ENCODE data around the gene CD96. TPM values are rescaled to one million over a fixed set of nuclear protein-coding genes. Genes with fewer than 3 reads are reported as not detected.

Gene CD96
- total RNA-seq, 1 experiment from 2014 or later: 0.59 TPM

DNA sequence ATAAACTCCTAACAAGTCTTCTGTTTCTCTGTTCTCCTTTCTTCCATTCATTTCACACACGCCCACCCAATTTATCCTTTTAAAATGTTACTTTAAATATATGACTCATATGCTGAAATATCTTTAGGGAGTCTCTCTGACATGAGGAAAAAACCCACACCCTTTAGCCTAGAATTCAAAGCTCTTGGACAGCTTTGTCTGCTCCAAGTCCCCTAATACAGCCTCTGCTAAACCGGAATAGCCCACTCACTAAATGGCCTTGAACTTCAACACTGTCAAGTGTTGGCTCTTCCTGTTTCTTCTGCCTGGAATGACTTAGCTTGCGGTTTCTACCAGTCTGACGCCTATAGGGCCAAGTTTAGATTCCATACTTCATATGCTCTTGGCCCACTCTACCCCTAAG, 3.3 kb upstream of the CD96 start:
- no peak overlapping the region for H3K4me3 ChIP-seq (ENCODE audit: low read depth, low read length)
- H3K4me1 ChIP-seq: peaks cover 14% of the 10 kb centered on the region; the same call in 1 of the 2 replicates
- H3K36me3 ChIP-seq (ENCODE audit: control insufficient read depth, insufficient read depth, low read length): no peaks in the 10 kb centered on the region
- CTCF ChIA-PET: no interaction called here
- no peak for TF ChIP-seq CTCF (IDR thresholded peaks at IDR 0.05; ENCODE audit: insufficient read depth in 1 of 2, low read depth in 1 of 2, low read length in 1 of 2, severe bottlenecking in 1 of 2, unreplicated experiment in 1 of 2)
- Mint-ChIP-seq H3K4me3 (ENCODE audit: unreplicated experiment) (no peak overlapping the region), H3K36me3 (ENCODE audit: insufficient read depth, unreplicated experiment) (no peaks in the 10 kb centered on the region), H3K27me3 (ENCODE audit: insufficient read depth, unreplicated experiment) (no peaks in the 10 kb centered on the region), H3K9me3 (ENCODE audit: unreplicated experiment) (no peaks in the 10 kb centered on the region), H3K27ac (ENCODE audit: unreplicated experiment) (no peak overlapping the region), H3K4me1 (ENCODE audit: low read depth, unreplicated experiment) (peaks cover 11% of the 10 kb centered on the region)
- intact Hi-C loops (cut with micrococcal nuclease; ENCODE audit: unreplicated experiment): loop anchor here (1.0 to 10.0 kb wide), 5 partner anchors 104 to 526 kb away; no protein-coding TSS in a partner anchor
- POLR2A ChIA-PET: no interaction called here
- H3K27me3 ChIP-seq (replicated peaks; ENCODE audit: control insufficient read depth, insufficient read depth, low read length): no peaks in the 10 kb centered on the region
- BruUV-seq (replicated peaks): no TSS peak
- DNase-seq: no peak
- no peaks in the 10 kb centered on the region for H3K9me3 ChIP-seq

DNA sequence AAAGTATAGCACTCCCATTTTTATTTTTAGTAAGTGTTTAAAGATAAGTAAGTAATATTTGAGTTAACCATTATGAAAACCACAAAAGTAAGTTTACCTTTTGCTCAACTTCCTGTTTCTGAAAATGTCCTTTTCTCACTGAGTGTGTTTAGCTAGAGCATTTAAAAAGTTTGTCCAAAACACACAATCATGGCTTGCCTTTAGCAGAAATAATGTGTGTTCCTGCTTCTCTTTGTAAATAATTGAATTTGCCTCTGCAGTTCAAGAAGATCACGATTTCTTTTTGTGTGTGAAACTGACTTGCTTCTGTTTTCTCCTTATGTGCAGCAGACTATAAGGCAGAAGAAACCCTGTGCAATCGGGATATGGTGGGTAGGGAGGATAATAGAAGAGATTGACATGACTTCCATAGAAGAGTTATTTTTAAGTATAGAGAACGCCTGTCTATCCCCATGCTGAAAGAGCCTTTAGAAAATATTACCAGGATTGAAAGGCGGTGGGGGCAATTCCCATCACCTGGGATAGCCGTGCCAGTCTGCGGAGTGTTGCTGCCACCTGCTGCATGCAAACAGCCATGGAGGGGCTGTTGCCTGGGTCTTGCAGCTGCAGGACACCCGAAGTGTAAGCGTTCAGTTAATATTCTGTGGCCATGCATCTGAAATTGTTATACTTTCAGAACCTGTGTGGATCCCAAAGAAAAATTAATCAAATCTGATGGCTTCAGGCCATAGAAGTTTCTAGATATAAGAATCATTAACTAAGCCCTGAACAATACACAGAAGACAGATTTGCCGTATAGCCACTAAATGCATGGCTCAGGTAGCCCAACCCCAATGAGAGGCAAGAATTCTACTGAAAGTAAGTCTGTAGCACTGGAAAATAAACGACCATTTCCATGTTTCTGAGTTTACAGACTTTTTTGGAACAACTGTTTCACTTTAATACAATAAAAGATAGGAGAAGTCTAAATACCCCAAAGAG, 2.4 kb upstream of the CD96 start:
- Mint-ChIP-seq H3K27me3 (ENCODE audit: insufficient read depth, unreplicated experiment) (no peaks in the 10 kb centered on the region), H3K9me3 (ENCODE audit: unreplicated experiment) (no peaks in the 10 kb centered on the region), H3K4me1 (ENCODE audit: low read depth, unreplicated experiment) (peaks cover 11% of the 10 kb centered on the region), H3K36me3 (ENCODE audit: insufficient read depth, unreplicated experiment) (no peaks in the 10 kb centered on the region), H3K27ac (ENCODE audit: unreplicated experiment) (no peak overlapping the region), H3K4me3 (ENCODE audit: unreplicated experiment) (no peak overlapping the region)
- intact Hi-C loops (cut with micrococcal nuclease; ENCODE audit: unreplicated experiment): loop anchor here (1.0 to 10.0 kb wide), 6 partner anchors 105 to 527 kb away; partner anchors contain the start of gene NECTIN3
- Histone ChIP-seq H3K36me3 (ENCODE audit: control insufficient read depth, insufficient read depth, low read length) (no peaks in the 10 kb centered on the region), H3K27me3 (replicated peaks; ENCODE audit: control insufficient read depth, insufficient read depth, low read length) (no peaks in the 10 kb centered on the region), H3K4me3 (ENCODE audit: low read depth, low read length) (no peak overlapping the region), H3K4me1 (peaks cover 14% of the 10 kb centered on the region; the same call in 1 of the 2 replicates), H3K9me3 (no peaks in the 10 kb centered on the region)
- CTCF ChIA-PET: interaction anchor here (0.9 kb wide), 1 partner anchor 84 kb away, joined by 4 read pairs; no protein-coding TSS in a partner anchor
- no TSS peak for BruUV-seq (replicated peaks)
- POLR2A ChIA-PET: no interaction called here
- peak; percentile 80 to 85 for TF ChIP-seq CTCF (IDR thresholded peaks at IDR 0.05; ENCODE audit: insufficient read depth in 1 of 2, low read depth in 1 of 2, low read length in 1 of 2, severe bottlenecking in 1 of 2, unreplicated experiment in 1 of 2)
- DNase-seq: peak; percentile 72 to 73

GRCh38 chr3:111541391-111541790, 606 bp upstream of the CD96 start:
- no peak for DNase-seq
- ChIA-PET CTCF (no interaction called here), POLR2A (no interaction called here)
- BruUV-seq (replicated peaks): no TSS peak
- Mint-ChIP-seq H3K27ac (ENCODE audit: unreplicated experiment) (no peak overlapping the region), H3K4me1 (ENCODE audit: low read depth, unreplicated experiment) (peaks cover 11% of the 10 kb centered on the region), H3K9me3 (ENCODE audit: unreplicated experiment) (no peaks in the 10 kb centered on the region), H3K27me3 (ENCODE audit: insufficient read depth, unreplicated experiment) (no peaks in the 10 kb centered on the region), H3K36me3 (ENCODE audit: insufficient read depth, unreplicated experiment) (no peaks in the 10 kb centered on the region), H3K4me3 (ENCODE audit: unreplicated experiment) (no peak overlapping the region)
- no peaks in the 10 kb centered on the region for H3K36me3 ChIP-seq (ENCODE audit: control insufficient read depth, insufficient read depth, low read length)
- H3K4me1 ChIP-seq: peaks cover 19% of the 10 kb centered on the region
- no peaks in the 10 kb centered on the region for H3K27me3 ChIP-seq (replicated peaks; ENCODE audit: control insufficient read depth, insufficient read depth, low read length)
- no peak overlapping the region for H3K4me3 ChIP-seq (ENCODE audit: low read depth, low read length)
- TF ChIP-seq CTCF (IDR thresholded peaks at IDR 0.05; ENCODE audit: insufficient read depth in 1 of 2, low read depth in 1 of 2, low read length in 1 of 2, severe bottlenecking in 1 of 2, unreplicated experiment in 1 of 2): no peak
- H3K9me3 ChIP-seq: no peaks in the 10 kb centered on the region
- intact Hi-C loops (cut with micrococcal nuclease; ENCODE audit: unreplicated experiment): loop anchor here (5.0 kb wide), 1 partner anchor 469 kb away; the partner anchor contains the start of gene NECTIN3
